ENCODE data around the gene MVB12A. TPM values are rescaled to one million over a fixed set of nuclear protein-coding genes. Genes with fewer than 3 reads are reported as not detected.

MVB12A gene
- total RNA-seq, 2 experiments from 2014 or later: 57.3 to 65.1 TPM

- ChIA-PET CTCF (ENCODE audit: unreplicated experiment) (no interaction called here), POLR2A (interaction anchor here (0.6 kb wide), 1 partner anchor 55 kb away, joined by 3 read pairs; no protein-coding TSS in a partner anchor)
- no peaks in the 10 kb centered on the region for H3K9me2 ChIP-seq (ENCODE audit: insufficient read depth, low read length)
- H3K4me1 ChIP-seq (ENCODE audit: insufficient read depth, low read length, poor library complexity, severe bottlenecking): peaks cover 34% of the 10 kb centered on the region
- H2AFZ ChIP-seq (ENCODE audit: low read length): no peak overlapping the region
- peak overlapping the region; percentile 64 for H3K4me2 ChIP-seq (ENCODE audit: low read length)
- H3K9me3 ChIP-seq (ENCODE audit: low read length): no peaks in the 10 kb centered on the region
- BruUV-seq (replicated peaks): no TSS peak
- no peak overlapping the region for H3K27ac ChIP-seq (ENCODE audit: low read depth, low read length, poor library complexity, severe bottlenecking)
- DNase-seq (ENCODE audit: low spot score): peak; percentile 71
- H3K36me3 ChIP-seq (ENCODE audit: insufficient read depth, low read length): no peaks in the 10 kb centered on the region
- peak overlapping the region; percentile 42 for H3K4me3 ChIP-seq (ENCODE audit: low read depth, low read length, poor library complexity, severe bottlenecking)
- intact Hi-C loops (cut with micrococcal nuclease; ENCODE audit: unreplicated experiment): loop anchor here (2.0 kb wide), 1 partner anchor 42 kb away; no protein-coding TSS in a partner anchor
- H4K20me1 ChIP-seq (ENCODE audit: insufficient read depth, low read length): no peaks in the 10 kb centered on the region
- H3K79me2 ChIP-seq (ENCODE audit: insufficient read depth, low read depth, low read length): no peaks in the 10 kb centered on the region
- no peak for TF ChIP-seq EZH2phosphoT487 (IDR thresholded peaks at IDR 0.05; ENCODE audit: borderline replicate concordance, low read depth, low read length)
- TF ChIP-seq CTCF (conservative IDR thresholded peaks at IDR 0.05; ENCODE audit: low read length): peak; percentile 78
Measured at GRCh38 chr19:17424743-17425365, 5.0 kb downstream of the MVB12A start.

- no peak overlapping the region for H2AFZ ChIP-seq (ENCODE audit: low read length)
- no peak overlapping the region for H3K4me3 ChIP-seq (ENCODE audit: low read depth, low read length, poor library complexity, severe bottlenecking)
- CTCF ChIA-PET (ENCODE audit: unreplicated experiment): no interaction called here
- H3K4me1 ChIP-seq (ENCODE audit: insufficient read depth, low read length, poor library complexity, severe bottlenecking): peaks cover 18% of the 10 kb centered on the region
- no peaks in the 10 kb centered on the region for H4K20me1 ChIP-seq (ENCODE audit: insufficient read depth, low read length)
- H3K27ac ChIP-seq (ENCODE audit: low read depth, low read length, poor library complexity, severe bottlenecking): no peak overlapping the region
- no peaks in the 10 kb centered on the region for H3K9me2 ChIP-seq (ENCODE audit: insufficient read depth, low read length)
- POLR2A ChIA-PET: interaction anchor here (0.6 kb wide), 1 partner anchor 23 kb away, joined by 5 read pairs; no protein-coding TSS in a partner anchor
- intact Hi-C loops (cut with micrococcal nuclease; ENCODE audit: unreplicated experiment): no loop called here
- BruUV-seq (replicated peaks): no TSS peak
- DNase-seq (ENCODE audit: low spot score): no peak
- no peaks in the 10 kb centered on the region for H3K36me3 ChIP-seq (ENCODE audit: insufficient read depth, low read length)
- H3K4me2 ChIP-seq (ENCODE audit: low read length): no peak overlapping the region
- no peaks in the 10 kb centered on the region for H3K79me2 ChIP-seq (ENCODE audit: insufficient read depth, low read depth, low read length)
- no peak for TF ChIP-seq EZH2phosphoT487 (IDR thresholded peaks at IDR 0.05; ENCODE audit: borderline replicate concordance, low read depth, low read length)
- H3K9me3 ChIP-seq (ENCODE audit: low read length): no peaks in the 10 kb centered on the region
Measured at GRCh38 chr19:17429641-17430113, 9.8 kb downstream of the MVB12A start.

- Histone ChIP-seq H3K79me2 (ENCODE audit: insufficient read depth, low read depth, low read length) (no peaks in the 10 kb centered on the region), H3K4me3 (ENCODE audit: low read depth, low read length, poor library complexity, severe bottlenecking) (no peak overlapping the region), H3K4me1 (ENCODE audit: insufficient read depth, low read length, poor library complexity, severe bottlenecking) (peaks cover 3% of the 10 kb centered on the region), H4K20me1 (ENCODE audit: insufficient read depth, low read length) (no peaks in the 10 kb centered on the region), H3K27ac (ENCODE audit: low read depth, low read length, poor library complexity, severe bottlenecking) (no peak overlapping the region), H2AFZ (ENCODE audit: low read length) (no peak overlapping the region), H3K9me3 (ENCODE audit: low read length) (no peaks in the 10 kb centered on the region), H3K36me3 (ENCODE audit: insufficient read depth, low read length) (no peaks in the 10 kb centered on the region), H3K9me2 (ENCODE audit: insufficient read depth, low read length) (no peaks in the 10 kb centered on the region), H3K4me2 (ENCODE audit: low read length) (no peak overlapping the region)
- no TSS peak for BruUV-seq (replicated peaks)
- POLR2A ChIA-PET: interaction anchor here (0.5 kb wide), 1 partner anchor 141 kb away, joined by 3 read pairs; no protein-coding TSS in a partner anchor
- DNase-seq (ENCODE audit: low spot score): no peak
- CTCF ChIA-PET (ENCODE audit: unreplicated experiment): no interaction called here
- no peak for TF ChIP-seq CTCF (conservative IDR thresholded peaks at IDR 0.05; ENCODE audit: low read length)
- TF ChIP-seq EZH2phosphoT487 (IDR thresholded peaks at IDR 0.05; ENCODE audit: borderline replicate concordance, low read depth, low read length): no peak
- intact Hi-C loops (cut with micrococcal nuclease; ENCODE audit: unreplicated experiment): no loop called here
Measured at GRCh38 chr19:17431417-17431816, 11.6 kb downstream of the MVB12A start.
